WTC11 (cell line): ENCODE data around the gene SERTAD3. TPM values are rescaled to one million over a fixed set of nuclear protein-coding genes. Genes with fewer than 3 reads are reported as not detected.

Experiments
- ATAC-seq: fragments of 200-7000 bp; cut with Tn5 transposase; 2 replicates; pipeline ENCODE4 v1.10.0; 2021; ENCODE audit warnings: mild to moderate bottlenecking, moderate library complexity
- CTCF ChIA-PET: fragments of 300-600 bp; sonication (Branson Sonifier 250); formaldehyde crosslinking; loops from one replicate; lab custom pipeline; 2021; ENCODE audit warnings: antibody characterized with exemption; lab: Charles Lee
- POLR2A ChIA-PET: fragments of 350-600 bp; sonication (Branson Sonifier 250); formaldehyde crosslinking; loops from one replicate; lab custom pipeline; 2021; ENCODE audit warnings: antibody characterized with exemption; lab: Charles Lee
- DNase-seq: peaks from one replicate; pipeline ENCODE4 v3.0.0; 2021; ENCODE audit warnings: low spot score
- H3K27ac Mint-ChIP-seq: 2 replicates; pipeline ENCODE4 v1.8.0; 2021; ENCODE audit warnings: mixed read lengths
- H3K27me3 Mint-ChIP-seq: 2 replicates; pipeline ENCODE4 v1.8.0; 2021; ENCODE audit warnings: low read depth, mild to moderate bottlenecking, moderate library complexity, mixed read lengths
- H3K36me3 Mint-ChIP-seq: 2 replicates; pipeline ENCODE4 v1.8.0; 2021; ENCODE audit warnings: mixed read lengths
- H3K4me1 Mint-ChIP-seq: 2 replicates; pipeline ENCODE4 v1.8.0; 2022; ENCODE audit warnings: mixed read lengths
- H3K4me3 Mint-ChIP-seq: 2 replicates; pipeline ENCODE4 v1.8.0; 2021; ENCODE audit warnings: mild to moderate bottlenecking, moderate library complexity, mixed read lengths
- H3K9me3 Mint-ChIP-seq: 2 replicates; pipeline ENCODE4 v1.8.0; 2021; ENCODE audit warnings: mixed read lengths
- CREB1 ChIP-seq: sonication (generic); formaldehyde crosslinking; IDR thresholded peaks from 2 replicates; pipeline ENCODE4 v1.8.0; 2023; ENCODE audit warnings: mild to moderate bottlenecking, missing genetic modification reagents
- CREM ChIP-seq: sonication (generic); formaldehyde crosslinking; IDR thresholded peaks from 2 replicates; pipeline ENCODE4 v1.8.1; 2022; ENCODE audit warnings: mild to moderate bottlenecking, missing genetic modification reagents, moderate library complexity
- MXD4 ChIP-seq: fragments of 250-450 bp; sonication (Bioruptor Pico); IDR thresholded peaks from 2 replicates; pipeline ENCODE4 v1.8.0; 2021; ENCODE audit warnings: mild to moderate bottlenecking, moderate library complexity, borderline replicate concordance
- NFYB ChIP-seq: sonication (generic); formaldehyde crosslinking; conservative IDR thresholded peaks from 2 replicates; pipeline ENCODE4 v1.8.0; 2022; ENCODE audit warnings: low read depth, missing genetic modification reagents
- PRRX2 ChIP-seq: fragments of 250-450 bp; sonication (Bioruptor Pico); IDR thresholded peaks from 2 replicates; pipeline ENCODE4 v1.8.0; 2021; ENCODE audit warnings: mild to moderate bottlenecking
- SOX15 ChIP-seq: fragments of 250-450 bp; sonication (Bioruptor Pico); IDR thresholded peaks from 2 replicates; pipeline ENCODE4 v1.9.0; 2021; ENCODE audit warnings: mild to moderate bottlenecking
- TEAD1 ChIP-seq: sonication (generic); formaldehyde crosslinking; IDR thresholded peaks from 2 replicates; pipeline ENCODE4 v1.8.0; 2022; ENCODE audit warnings: mild to moderate bottlenecking, missing genetic modification reagents
- TP53 ChIP-seq: sonication (generic); formaldehyde crosslinking; IDR thresholded peaks from 2 replicates; pipeline ENCODE4 v1.8.1; 2023; ENCODE audit warnings: mild to moderate bottlenecking, missing genetic modification reagents
- ZBTB21 ChIP-seq: sonication (generic); formaldehyde crosslinking; IDR thresholded peaks from 2 replicates; pipeline ENCODE4 v1.8.1; 2023; ENCODE audit warnings: mild to moderate bottlenecking, missing genetic modification reagents, borderline replicate concordance
- ZNF219 ChIP-seq: sonication (generic); formaldehyde crosslinking; IDR thresholded peaks from 2 replicates; pipeline ENCODE4 v1.8.0; 2023; ENCODE audit warnings: missing genetic modification reagents, mild to moderate bottlenecking, borderline replicate concordance
- ZNF263 ChIP-seq: sonication (generic); formaldehyde crosslinking; IDR thresholded peaks from 2 replicates; pipeline ENCODE4 v1.8.1; 2022; ENCODE audit warnings: low read depth, mild to moderate bottlenecking, moderate library complexity, missing genetic modification reagents
- ZNF317 ChIP-seq: sonication (generic); formaldehyde crosslinking; IDR thresholded peaks from 2 replicates; pipeline ENCODE4 v1.8.1; 2023; ENCODE audit warnings: low read depth, mild to moderate bottlenecking, moderate library complexity, missing genetic modification reagents, borderline replicate concordance
- ZNF416 ChIP-seq: fragments of 250-450 bp; sonication (Bioruptor Pico); IDR thresholded peaks from 2 replicates; pipeline ENCODE4 v1.9.0; 2021; ENCODE audit warnings: mild to moderate bottlenecking, inconsistent platforms
- ZNF671 ChIP-seq: fragments of 250-450 bp; sonication (Bioruptor Pico); IDR thresholded peaks from 2 replicates; pipeline ENCODE4 v1.8.0; 2021; ENCODE audit warnings: mild to moderate bottlenecking
- total RNA-seq: library from RNA; stranded (reverse); gene quantifications from 3 replicates; pipeline ENCODE4 v1.2.3, GENCODE V29; 2021
- TF ChIP-seq, protein P1 (sequence below): fragments of 250-450 bp; sonication (Bioruptor Pico); IDR thresholded peaks from 2 replicates; pipeline ENCODE4 v2.1.2; 2022; ENCODE audit warnings: mild to moderate bottlenecking, moderate library complexity
- TF ChIP-seq, protein P2 (sequence below): sonication (generic); formaldehyde crosslinking; IDR thresholded peaks from 2 replicates; pipeline ENCODE4 v1.8.1; 2023; ENCODE audit warnings: mild to moderate bottlenecking, missing genetic modification reagents, moderate library complexity
- TF ChIP-seq, protein P3 (sequence below): sonication (generic); formaldehyde crosslinking; IDR thresholded peaks from 2 replicates; pipeline ENCODE4 v1.8.1; 2023; ENCODE audit warnings: mild to moderate bottlenecking, missing genetic modification reagents
- TF ChIP-seq, protein P4 (sequence below): sonication (generic); formaldehyde crosslinking; IDR thresholded peaks from 2 replicates; pipeline ENCODE4 v1.8.0; 2022; ENCODE audit warnings: missing genetic modification reagents

SERTAD3 gene
- total RNA-seq, 1 experiment from 2014 or later = 33.6 TPM

DNA sequence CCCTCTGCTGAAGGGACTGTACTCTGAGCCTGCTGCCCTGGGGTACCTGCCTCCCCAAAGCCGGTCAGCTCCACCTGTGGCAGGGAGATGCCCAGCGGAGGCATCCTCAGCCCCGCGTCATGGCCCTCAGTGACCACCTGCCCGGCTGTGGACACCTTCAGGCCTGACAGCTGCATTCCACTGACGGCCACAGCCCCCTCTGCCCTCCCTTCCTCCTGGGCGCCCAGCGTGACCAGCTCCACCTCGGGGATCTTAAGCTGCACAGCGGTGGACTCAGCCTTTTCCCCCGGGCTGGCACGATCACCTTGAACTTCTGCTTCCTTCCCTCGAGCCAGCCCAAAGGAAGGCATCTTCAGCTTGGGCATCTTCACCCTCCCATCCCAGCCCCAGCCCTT lies 49.3 kb downstream of the SERTAD3 start:
- ChIA-PET POLR2A (interaction anchor here (0.6 kb wide), 1 partner anchor 41 kb away, joined by 4 read pairs; no protein-coding TSS in a partner anchor), CTCF (interaction anchor here (0.9 to 2.0 kb wide), 4 partner anchors 14 to 128 kb away, joined by 3 to 12 read pairs (median 4); no protein-coding TSS in a partner anchor)
- Mint-ChIP-seq H3K27ac (no peak overlapping the region), H3K27me3 (peaks cover 28% of the 10 kb centered on the region), H3K4me3 (no peak overlapping the region), H3K4me1 (peaks cover 10% of the 10 kb centered on the region), H3K9me3 (no peaks in the 10 kb centered on the region), H3K36me3 (no peaks in the 10 kb centered on the region)
- no peak for ATAC-seq
- DNase-seq = no peak
- no peak for TF ChIP-seq ZNF671 (CRISPR knock-in tag)

DNA sequence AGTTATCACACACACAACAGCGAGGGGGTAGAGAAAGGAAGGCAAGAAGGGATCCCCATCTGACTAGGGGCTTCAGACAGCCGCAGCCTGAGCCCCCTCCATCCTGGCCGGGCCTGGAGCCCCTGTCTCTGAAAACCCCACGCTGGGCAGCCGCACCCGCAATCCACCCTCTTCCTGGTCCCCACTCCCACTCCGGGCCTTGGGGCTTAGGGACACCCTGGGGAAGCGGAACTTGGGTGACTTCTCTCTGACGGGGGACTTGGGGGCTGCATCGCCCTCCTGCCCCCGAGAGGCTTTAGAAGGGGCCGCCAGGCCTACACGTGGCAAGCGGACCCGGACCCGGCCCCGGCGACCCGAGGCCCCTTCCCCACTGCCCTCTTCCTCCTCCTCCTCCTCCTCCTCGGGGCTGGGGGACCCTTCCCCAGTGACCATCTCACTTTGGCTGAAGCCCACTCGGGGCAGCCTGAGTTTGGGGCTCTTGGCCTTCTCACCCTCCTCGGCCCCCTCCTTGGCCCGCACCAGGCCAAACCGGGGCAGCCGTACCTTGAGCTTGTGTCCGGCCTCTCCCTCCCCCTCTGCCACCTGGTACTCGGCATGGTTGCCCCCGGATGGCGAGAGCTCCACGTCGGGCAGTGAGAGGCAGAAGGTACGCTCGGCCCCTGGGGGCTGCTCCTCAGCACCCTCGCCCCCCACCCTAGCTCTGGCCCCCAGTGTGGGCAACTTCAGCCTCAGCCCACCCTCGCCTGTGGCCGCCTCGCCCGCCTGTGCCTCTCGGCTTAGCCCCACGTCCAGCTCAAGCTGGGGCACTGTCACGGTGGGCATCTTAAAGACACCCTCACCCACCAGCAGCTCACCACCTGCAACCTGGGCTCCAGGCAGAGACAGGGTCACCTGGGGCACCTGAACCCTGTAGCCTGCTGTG lies 50.0 kb downstream of the SERTAD3 start:
- CTCF ChIA-PET = interaction anchor here (0.7 to 1.8 kb wide), 3 partner anchors 26 to 129 kb away, joined by 3 to 5 read pairs (median 5); no protein-coding TSS in a partner anchor
- Mint-ChIP-seq H3K27me3 (peaks cover 22% of the 10 kb centered on the region), H3K9me3 (no peaks in the 10 kb centered on the region), H3K27ac (no peak overlapping the region), H3K36me3 (no peaks in the 10 kb centered on the region), H3K4me3 (no peak overlapping the region), H3K4me1 (peaks cover 7% of the 10 kb centered on the region)
- no peak for DNase-seq
- POLR2A ChIA-PET = interaction anchor here (0.6 kb wide), 1 partner anchor 40 kb away, joined by 4 read pairs; no protein-coding TSS in a partner anchor
- no peak for ATAC-seq
- TF ChIP-seq ZNF317 (no peak), MXD4 (CRISPR knock-in tag) (no peak), NFYB (CRISPR knock-in tag) (no peak), CREB1 (CRISPR knock-in tag) (no peak), ZNF416 (CRISPR knock-in tag) (no peak), ZBTB21 (no peak), PRRX2 (CRISPR knock-in tag) (no peak), ZNF263 (CRISPR knock-in tag) (no peak), TEAD1 (CRISPR knock-in tag) (no peak), SOX15 (CRISPR knock-in tag) (no peak), TP53 (no peak)
- TF ChIP-seq, protein P1, sequence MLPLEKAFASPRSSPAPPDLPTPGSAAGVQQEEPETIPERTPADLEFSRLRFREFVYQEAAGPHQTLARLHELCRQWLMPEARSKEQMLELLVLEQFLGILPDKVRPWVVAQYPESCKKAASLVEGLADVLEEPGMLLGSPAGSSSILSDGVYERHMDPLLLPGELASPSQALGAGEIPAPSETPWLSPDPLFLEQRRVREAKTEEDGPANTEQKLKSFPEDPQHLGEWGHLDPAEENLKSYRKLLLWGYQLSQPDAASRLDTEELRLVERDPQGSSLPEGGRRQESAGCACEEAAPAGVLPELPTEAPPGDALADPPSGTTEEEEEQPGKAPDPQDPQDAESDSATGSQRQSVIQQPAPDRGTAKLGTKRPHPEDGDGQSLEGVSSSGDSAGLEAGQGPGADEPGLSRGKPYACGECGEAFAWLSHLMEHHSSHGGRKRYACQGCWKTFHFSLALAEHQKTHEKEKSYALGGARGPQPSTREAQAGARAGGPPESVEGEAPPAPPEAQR (CRISPR knock-in tag) = no peak
- TF ChIP-seq, protein P2, sequence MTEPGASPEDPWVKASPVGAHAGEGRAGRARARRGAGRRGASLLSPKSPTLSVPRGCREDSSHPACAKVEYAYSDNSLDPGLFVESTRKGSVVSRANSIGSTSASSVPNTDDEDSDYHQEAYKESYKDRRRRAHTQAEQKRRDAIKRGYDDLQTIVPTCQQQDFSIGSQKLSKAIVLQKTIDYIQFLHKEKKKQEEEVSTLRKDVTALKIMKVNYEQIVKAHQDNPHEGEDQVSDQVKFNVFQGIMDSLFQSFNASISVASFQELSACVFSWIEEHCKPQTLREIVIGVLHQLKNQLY (CRISPR knock-in tag) = no peak
- TF ChIP-seq, protein P3, sequence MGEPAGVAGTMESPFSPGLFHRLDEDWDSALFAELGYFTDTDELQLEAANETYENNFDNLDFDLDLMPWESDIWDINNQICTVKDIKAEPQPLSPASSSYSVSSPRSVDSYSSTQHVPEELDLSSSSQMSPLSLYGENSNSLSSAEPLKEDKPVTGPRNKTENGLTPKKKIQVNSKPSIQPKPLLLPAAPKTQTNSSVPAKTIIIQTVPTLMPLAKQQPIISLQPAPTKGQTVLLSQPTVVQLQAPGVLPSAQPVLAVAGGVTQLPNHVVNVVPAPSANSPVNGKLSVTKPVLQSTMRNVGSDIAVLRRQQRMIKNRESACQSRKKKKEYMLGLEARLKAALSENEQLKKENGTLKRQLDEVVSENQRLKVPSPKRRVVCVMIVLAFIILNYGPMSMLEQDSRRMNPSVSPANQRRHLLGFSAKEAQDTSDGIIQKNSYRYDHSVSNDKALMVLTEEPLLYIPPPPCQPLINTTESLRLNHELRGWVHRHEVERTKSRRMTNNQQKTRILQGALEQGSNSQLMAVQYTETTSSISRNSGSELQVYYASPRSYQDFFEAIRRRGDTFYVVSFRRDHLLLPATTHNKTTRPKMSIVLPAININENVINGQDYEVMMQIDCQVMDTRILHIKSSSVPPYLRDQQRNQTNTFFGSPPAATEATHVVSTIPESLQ (CRISPR knock-in tag) = no peak

DNA sequence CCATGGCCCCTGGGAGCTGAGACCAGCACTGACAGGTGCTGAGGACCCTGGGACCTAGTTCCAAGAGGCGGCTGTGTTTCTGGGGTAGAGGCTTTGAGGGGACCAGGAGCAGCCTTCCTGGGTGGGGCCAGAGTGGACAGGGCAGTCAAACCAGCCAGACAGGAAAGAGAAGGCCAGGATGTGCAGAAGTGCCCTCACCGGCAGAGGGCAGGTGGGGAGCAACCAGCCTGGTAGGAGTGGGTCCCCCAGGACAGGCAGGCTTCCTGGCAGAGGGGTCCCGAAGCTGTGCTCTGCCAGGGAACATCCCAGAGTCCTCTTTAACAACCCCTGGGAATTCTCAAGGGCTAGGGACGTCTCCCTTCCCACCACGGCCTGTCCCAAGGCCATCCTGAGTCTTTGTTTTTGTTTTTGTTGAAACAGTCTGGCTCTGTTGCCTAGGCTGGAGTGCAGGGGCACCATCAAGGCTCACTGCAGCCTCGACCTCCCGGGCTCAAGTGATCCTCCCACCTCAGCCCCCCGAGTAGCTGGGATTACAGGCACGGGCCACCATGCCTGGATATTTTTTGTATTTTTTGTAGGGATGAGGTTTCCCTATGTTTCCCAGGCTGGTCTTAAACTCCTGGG lies 51.1 kb downstream of the SERTAD3 start:
- Mint-ChIP-seq H3K27me3 (peaks cover 12% of the 10 kb centered on the region), H3K36me3 (no peaks in the 10 kb centered on the region), H3K27ac (no peak overlapping the region), H3K4me3 (no peak overlapping the region), H3K9me3 (no peaks in the 10 kb centered on the region), H3K4me1 (peaks cover 4% of the 10 kb centered on the region; the same call in 1 of the 2 replicates)
- TF ChIP-seq ZNF671 (CRISPR knock-in tag) (no peak), CREM (CRISPR knock-in tag) (no peak), ZNF219 (CRISPR knock-in tag) (no peak), PRRX2 (CRISPR knock-in tag) (no peak)
- TF ChIP-seq, protein P4, sequence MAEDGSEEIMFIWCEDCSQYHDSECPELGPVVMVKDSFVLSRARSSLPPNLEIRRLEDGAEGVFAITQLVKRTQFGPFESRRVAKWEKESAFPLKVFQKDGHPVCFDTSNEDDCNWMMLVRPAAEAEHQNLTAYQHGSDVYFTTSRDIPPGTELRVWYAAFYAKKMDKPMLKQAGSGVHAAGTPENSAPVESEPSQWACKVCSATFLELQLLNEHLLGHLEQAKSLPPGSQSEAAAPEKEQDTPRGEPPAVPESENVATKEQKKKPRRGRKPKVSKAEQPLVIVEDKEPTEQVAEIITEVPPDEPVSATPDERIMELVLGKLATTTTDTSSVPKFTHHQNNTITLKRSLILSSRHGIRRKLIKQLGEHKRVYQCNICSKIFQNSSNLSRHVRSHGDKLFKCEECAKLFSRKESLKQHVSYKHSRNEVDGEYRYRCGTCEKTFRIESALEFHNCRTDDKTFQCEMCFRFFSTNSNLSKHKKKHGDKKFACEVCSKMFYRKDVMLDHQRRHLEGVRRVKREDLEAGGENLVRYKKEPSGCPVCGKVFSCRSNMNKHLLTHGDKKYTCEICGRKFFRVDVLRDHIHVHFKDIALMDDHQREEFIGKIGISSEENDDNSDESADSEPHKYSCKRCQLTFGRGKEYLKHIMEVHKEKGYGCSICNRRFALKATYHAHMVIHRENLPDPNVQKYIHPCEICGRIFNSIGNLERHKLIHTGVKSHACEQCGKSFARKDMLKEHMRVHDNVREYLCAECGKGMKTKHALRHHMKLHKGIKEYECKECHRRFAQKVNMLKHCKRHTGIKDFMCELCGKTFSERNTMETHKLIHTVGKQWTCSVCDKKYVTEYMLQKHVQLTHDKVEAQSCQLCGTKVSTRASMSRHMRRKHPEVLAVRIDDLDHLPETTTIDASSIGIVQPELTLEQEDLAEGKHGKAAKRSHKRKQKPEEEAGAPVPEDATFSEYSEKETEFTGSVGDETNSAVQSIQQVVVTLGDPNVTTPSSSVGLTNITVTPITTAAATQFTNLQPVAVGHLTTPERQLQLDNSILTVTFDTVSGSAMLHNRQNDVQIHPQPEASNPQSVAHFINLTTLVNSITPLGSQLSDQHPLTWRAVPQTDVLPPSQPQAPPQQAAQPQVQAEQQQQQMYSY (CRISPR knock-in tag) = no peak
- ATAC-seq (peak; percentile 49), DNase-seq (no peak)
- POLR2A ChIA-PET = no interaction called here
- CTCF ChIA-PET = no interaction called here
